IMR-90 (cell line): ENCODE data around the gene MPPED2. TPM values are rescaled to one million over a fixed set of nuclear protein-coding genes. Genes with fewer than 3 reads are reported as not detected.

Source experiments
- ATAC-seq: fragments of 200-7000 bp; cut with Tn5 transposase; 2 replicates; pipeline ENCODE4 v1.9.1; 2020; ENCODE audit warnings: low read depth, mild to moderate bottlenecking, moderate library complexity
- BruUV-seq: library from RNA; stranded (reverse); fragments of 400-500 nt; replicated peaks from 2 replicates; lab custom pipeline; 2021; lab: Mats Ljungman, UMichigan
- CTCF ChIA-PET: fragments of 300-600 bp; formaldehyde crosslinking; extraction: SDS; loops from one replicate; lab custom pipeline; 2021; ENCODE audit warnings: antibody characterized with exemption; lab: Yijun Ruan, JAX
- POLR2A ChIA-PET: fragments of 300-600 bp; sonication (Branson Sonifier 250); formaldehyde crosslinking; loops from one replicate; lab custom pipeline; 2022; ENCODE audit warnings: antibody characterized with exemption; ENCODE audit not compliant: unreplicated experiment; lab: Charles Lee
- DNase-seq: peaks from one replicate; pipeline ENCODE4 v3.0.0; 2013
- H2AFZ ChIP-seq: replicated peaks from 2 replicates; pipeline ENCODE3; 2013; ENCODE audit warnings: low read length, mild to moderate bottlenecking; ENCODE audit not compliant: poor library complexity
- H2AK5ac ChIP-seq: 2 replicates; pipeline ENCODE4 v1.6.1; 2013; ENCODE audit warnings: low read depth, low read length, inconsistent platforms
- H2AK9ac ChIP-seq: replicated peaks from 2 replicates; pipeline ENCODE3; 2013; ENCODE audit warnings: mild to moderate bottlenecking, low read depth, low read length, moderate library complexity; ENCODE audit not compliant: poor library complexity
- H2BK120ac ChIP-seq: 2 replicates; pipeline ENCODE4 v1.6.1; 2013; ENCODE audit warnings: low read depth, low read length, inconsistent platforms
- H2BK15ac ChIP-seq: 3 replicates; pipeline ENCODE4 v1.6.1; 2013; ENCODE audit warnings: low read depth, low read length, inconsistent platforms
- H2BK20ac ChIP-seq: 2 replicates; pipeline ENCODE4 v1.6.1; 2013; ENCODE audit warnings: low read depth, mild to moderate bottlenecking, inconsistent platforms, low read length, moderate library complexity
- H2BK5ac ChIP-seq: 2 replicates; pipeline ENCODE4 v1.6.1; 2013; ENCODE audit warnings: mild to moderate bottlenecking, low read depth, low read length, inconsistent platforms; ENCODE audit not compliant: poor library complexity, severe bottlenecking
- H3K14ac ChIP-seq: replicated peaks from 2 replicates; pipeline ENCODE4 v1.6.1; 2013; ENCODE audit warnings: low read depth, low read length, inconsistent platforms
- H3K18ac ChIP-seq: 2 replicates; pipeline ENCODE4 v1.6.1; 2013; ENCODE audit warnings: low read depth, low read length, control low read depth
- H3K23ac ChIP-seq: 2 replicates; pipeline ENCODE4 v1.6.1; 2013; ENCODE audit warnings: low read depth, low read length, inconsistent platforms
- H3K27ac ChIP-seq: 2 replicates; pipeline ENCODE4 v1.5.1; 2013; ENCODE audit warnings: mild to moderate bottlenecking, control low read depth, low read length; ENCODE audit not compliant: insufficient read depth
- H3K27me3 ChIP-seq: 2 replicates; pipeline ENCODE4 v1.6.1; 2013; ENCODE audit warnings: low read length; ENCODE audit not compliant: control insufficient read depth, insufficient read depth
- H3K36me3 ChIP-seq: 2 replicates; pipeline ENCODE4 v1.6.1; 2013; ENCODE audit warnings: low read length, mixed read lengths; ENCODE audit not compliant: control insufficient read depth, insufficient read depth
- H3K4ac ChIP-seq: 2 replicates; pipeline ENCODE4 v1.6.1; 2013; ENCODE audit warnings: low read depth, low read length, inconsistent platforms
- H3K4me1 ChIP-seq: 2 replicates; pipeline ENCODE4 v1.6.1; 2013; ENCODE audit warnings: low read length, mixed read lengths; ENCODE audit not compliant: control insufficient read depth, insufficient read depth
- H3K4me2 ChIP-seq: 2 replicates; pipeline ENCODE4 v1.6.1; 2013; ENCODE audit warnings: low read depth, mild to moderate bottlenecking, control low read depth, low read length, moderate library complexity
- H3K4me3 ChIP-seq: 2 replicates; pipeline ENCODE4 v1.5.1; 2013; ENCODE audit warnings: low read depth, mild to moderate bottlenecking, control low read depth, low read length, moderate library complexity; ENCODE audit not compliant: insufficient read depth
- H3K56ac ChIP-seq: 2 replicates; pipeline ENCODE4 v1.6.1; 2013; ENCODE audit warnings: low read length, inconsistent platforms; ENCODE audit not compliant: insufficient read depth; ENCODE audit errors: extremely low read depth
- H3K79me1 ChIP-seq, 2 experiments: 2 replicates each; pipeline ENCODE4 v1.6.1; 2013; ENCODE audit warnings: low read length in 2 of 2, inconsistent platforms in 1 of 2, low read depth in 1 of 2
- H3K9ac ChIP-seq: 2 replicates; pipeline ENCODE4 v1.6.1; 2013; ENCODE audit warnings: low read depth, low read length, control low read depth
- H3K9me1 ChIP-seq: 2 replicates; pipeline ENCODE4 v1.6.1; 2013; ENCODE audit warnings: low read length, inconsistent platforms; ENCODE audit not compliant: insufficient read depth
- H3K9me3 ChIP-seq: 2 replicates; pipeline ENCODE4 v1.6.1; 2013; ENCODE audit warnings: low read length; ENCODE audit not compliant: control insufficient read depth, insufficient read depth
- H4K20me1 ChIP-seq: 2 replicates; pipeline ENCODE4 v1.6.1; 2013; ENCODE audit warnings: low read length, inconsistent platforms; ENCODE audit not compliant: insufficient read depth
- H4K5ac ChIP-seq: 2 replicates; pipeline ENCODE4 v1.6.1; 2013; ENCODE audit warnings: mild to moderate bottlenecking, low read depth, low read length, control low read depth
- H4K8ac ChIP-seq, 2 experiments: 2 replicates each; pipeline ENCODE4 v1.6.1; 2013; ENCODE audit warnings: low read depth in 2 of 2, low read length in 2 of 2, control low read depth in 1 of 2, inconsistent platforms in 1 of 2
- H4K91ac ChIP-seq: 2 replicates; pipeline ENCODE4 v1.6.1; 2013; ENCODE audit warnings: low read depth, low read length, inconsistent platforms; ENCODE audit not compliant: insufficient read depth
- CEBPB ChIP-seq: IDR thresholded peaks from 2 replicates; pipeline ENCODE4 v1.6.1; 2012; ENCODE audit warnings: low read depth, low read length, improper control_type of control experiment
- CHD1 ChIP-seq: IDR thresholded peaks from 2 replicates; pipeline ENCODE4 v1.6.1; 2012; ENCODE audit warnings: low read depth, low read length, improper control_type of control experiment
- CTCF ChIP-seq: conservative IDR thresholded peaks from 2 replicates; pipeline ENCODE4 v1.5.1; 2012; ENCODE audit warnings: mild to moderate bottlenecking, low read depth, low read length, improper control_type of control experiment
- MAFK ChIP-seq: IDR thresholded peaks from 2 replicates; pipeline ENCODE4 v1.6.1; 2012; ENCODE audit warnings: low read depth, low read length, improper control_type of control experiment
- MAZ ChIP-seq: IDR thresholded peaks from 2 replicates; pipeline ENCODE4 v1.6.1; 2012; ENCODE audit warnings: low read depth, mild to moderate bottlenecking, low read length, improper control_type of control experiment, moderate library complexity, borderline replicate concordance
- MXI1 ChIP-seq: IDR thresholded peaks from 2 replicates; pipeline ENCODE4 v1.6.1; 2012; ENCODE audit warnings: low read depth, mild to moderate bottlenecking, low read length, moderate library complexity, borderline replicate concordance
- NFE2L2 ChIP-seq: fragments of 150-350 bp; IDR thresholded peaks from 2 replicates; pipeline ENCODE4 v1.6.1; 2016; ENCODE audit warnings: low read depth, mild to moderate bottlenecking, low read length
- POLR2A ChIP-seq: IDR thresholded peaks from 2 replicates; pipeline ENCODE4 v1.6.1; 2012; ENCODE audit warnings: mild to moderate bottlenecking, low read depth, low read length
- RAD21 ChIP-seq: IDR thresholded peaks from 2 replicates; pipeline ENCODE4 v1.6.1; 2012; ENCODE audit warnings: low read length, improper control_type of control experiment
- RCOR1 ChIP-seq: IDR thresholded peaks from 2 replicates; pipeline ENCODE4 v1.6.1; 2012; ENCODE audit warnings: mild to moderate bottlenecking, low read length, improper control_type of control experiment; ENCODE audit not compliant: insufficient replicate concordance
- RFX5 ChIP-seq: IDR thresholded peaks from 2 replicates; pipeline ENCODE4 v1.8.0; 2012; ENCODE audit warnings: low read depth, mild to moderate bottlenecking, low read length, moderate library complexity
- WGBS, 2 experiments: methylation state at CpG; one replicate each; pipeline versions ENCODE4 v1.1.5 to v1.1.7; 2013; ENCODE audit warnings: missing lambda C conversion rate in 2 of 2; ENCODE audit not compliant: insufficient read length in 1 of 2; ENCODE audit errors: extremely low coverage in 2 of 2; 5-methylcytosine and 5-hydroxymethylcytosine counted together
- dilution Hi-C: fragments of 300-500 bp; cut with HindIII; formaldehyde crosslinking; loops from one replicate; pipeline ENCODE4 v1.14.3; 2018; ENCODE audit warnings: low sequenced_read_pairs; ENCODE audit not compliant: unreplicated experiment
- in situ Hi-C: fragments of 300-500 bp; cut with MboI; formaldehyde crosslinking; loops from 3 replicates; pipeline ENCODE4 v1.14.3; 2019; ENCODE audit warnings: low sequenced_read_pairs, inconsistent platforms, mixed read lengths
- intact Hi-C: fragments of 100-400 bp; cut with micrococcal nuclease; formaldehyde crosslinking; loops from 2 replicates; pipeline ENCODE4 v1.10.0; 2022
- polyA plus RNA-seq, 3 experiments: library from polyadenylated mRNA; depleted of rRNA; stranded (reverse); fragments of >200 nt; gene quantifications; 2 replicates each; pipeline ENCODE4 v1.2.3, GENCODE V29; 2012; ENCODE audit warnings: low replicate concordance in 1 of 3
- total RNA-seq: library from RNA; depleted of rRNA; stranded (reverse); fragments of >200 nt; gene quantifications from 2 replicates; pipeline ENCODE4 v1.2.3, GENCODE V29; 2012

MPPED2 gene
- total and polyA plus RNA-seq, 2 of the 4 experiments (the other 2 are of a cell fraction): 0.10 TPM; not detected in 1

DNA sequence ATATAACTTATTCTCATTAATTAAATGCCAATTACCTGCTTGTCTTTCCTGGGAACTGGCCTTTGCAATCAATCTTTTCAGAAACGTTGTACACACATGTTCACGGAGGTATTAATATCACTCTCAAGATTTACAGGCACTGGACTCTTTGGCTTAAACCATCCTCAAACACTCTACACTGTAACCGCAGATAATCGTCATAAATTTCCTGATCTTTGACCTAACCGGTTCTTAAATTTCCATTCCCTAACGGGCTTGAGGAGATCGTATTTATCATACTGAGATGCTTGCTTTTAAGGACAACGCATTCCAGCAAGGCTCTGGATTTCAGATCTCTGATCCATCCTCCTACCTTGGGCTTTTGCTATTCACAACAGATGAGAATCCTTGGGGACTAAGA lies 190.4 kb downstream of the MPPED2 start:
- H3K27ac ChIP-seq: no peak overlapping the region
- CTCF ChIA-PET: no interaction called here
- H3K79me1 ChIP-seq: no peaks in the 10 kb centered on the region
- no peak overlapping the region for H2BK120ac ChIP-seq
- no peak overlapping the region for H4K8ac ChIP-seq
- H4K91ac ChIP-seq: no peak overlapping the region
- no peak overlapping the region for H3K56ac ChIP-seq
- intact Hi-C loops (no loop called here), dilution Hi-C loops (no loop called here), in situ Hi-C loops (no loop called here)
- no peak overlapping the region for H3K23ac ChIP-seq
- no peaks in the 10 kb centered on the region for H3K9me1 ChIP-seq
- H3K4me1 ChIP-seq: no peaks in the 10 kb centered on the region
- no peaks in the 10 kb centered on the region for H3K27me3 ChIP-seq
- H3K9me3 ChIP-seq: no peaks in the 10 kb centered on the region
- H3K14ac ChIP-seq: no peak overlapping the region
- no peak overlapping the region for H3K9ac ChIP-seq
- POLR2A ChIA-PET: no interaction called here
- no peak overlapping the region for H3K18ac ChIP-seq
- ATAC-seq (no peak), DNase-seq (no peak)
- H3K4ac ChIP-seq: no peak overlapping the region
- H2AFZ ChIP-seq: no peak overlapping the region
- BruUV-seq: no TSS peak
- no peak overlapping the region for H3K4me3 ChIP-seq
- H2AK5ac ChIP-seq: no peak overlapping the region
- TF ChIP-seq POLR2A: no peak
- TF ChIP-seq RCOR1: no peak
- no peak for TF ChIP-seq CHD1
- no peak for TF ChIP-seq MXI1
- no peak for TF ChIP-seq MAFK
- TF ChIP-seq CEBPB: no peak
- no peak for TF ChIP-seq CTCF
- TF ChIP-seq NFE2L2: no peak
- TF ChIP-seq MAZ: no peak
- TF ChIP-seq RFX5: no peak
- TF ChIP-seq RAD21: no peak
- H3K36me3 ChIP-seq: no peaks in the 10 kb centered on the region
- no peak overlapping the region for H4K5ac ChIP-seq
- H2BK5ac ChIP-seq: no peak overlapping the region
- no peaks in the 10 kb centered on the region for H4K20me1 ChIP-seq
- H2AK9ac ChIP-seq: no peak overlapping the region
- no peak overlapping the region for H3K4me2 ChIP-seq
- no peak overlapping the region for H2BK15ac ChIP-seq
- no peak overlapping the region for H2BK20ac ChIP-seq
- WGBS, 2 experiments: 16% methylated on average over 4 of the region's 8 CpGs; no CpG with 5 or more reads in 1 of the 2 experiments
